Fibroblast of lung (primary cell): Measurements from ENCODE around the gene GOLGA8H.
"Not testable (repeated sequence)": the region's sequence is repeated elsewhere in the genome, so short reads cannot be mapped to it uniquely, and the experiment has no call there.

Source experiments
- CTCF ChIP-seq, 2 donors: IDR thresholded peaks in 1 of 2; conservative IDR thresholded peaks in 1 of 2; 1 replicate in 1 of 2; 2 replicates in 1 of 2; pipeline ENCODE4 v1.5.1; 2011 to 2012; ENCODE audit warnings: low read length in 2 of 2, control low read depth in 1 of 2, inconsistent platforms in 1 of 2, low read depth in 1 of 2, mild to moderate bottlenecking in 1 of 2
- EZH2 ChIP-seq: IDR thresholded peaks from 2 replicates; pipeline ENCODE4 v1.5.1; 2012; ENCODE audit warnings: low read length, control low read depth, mild to moderate bottlenecking; ENCODE audit errors: missing control alignments

- TF ChIP-seq CTCF (conservative IDR thresholded peaks at IDR 0.05 in 1 of 2, IDR thresholded peaks at IDR 0.05 in 1 of 2; ENCODE audit: low read depth in 1 of 2, low read length in 2 of 2); EZH2: not testable (repeated sequence)
These were observed at the start of gene GOLGA8H for GRCh38 chr15:30603796-30604195.
